T1000 (cell line): ENCODE measurements around the gene ATP8A2.

Experiments
- DNase-seq: peaks from one replicate; lab custom pipeline; 2025; ENCODE audit warnings: mixed read lengths; lab: John Stamatoyannopoulos, UW

Gene ATP8A2

DNA sequence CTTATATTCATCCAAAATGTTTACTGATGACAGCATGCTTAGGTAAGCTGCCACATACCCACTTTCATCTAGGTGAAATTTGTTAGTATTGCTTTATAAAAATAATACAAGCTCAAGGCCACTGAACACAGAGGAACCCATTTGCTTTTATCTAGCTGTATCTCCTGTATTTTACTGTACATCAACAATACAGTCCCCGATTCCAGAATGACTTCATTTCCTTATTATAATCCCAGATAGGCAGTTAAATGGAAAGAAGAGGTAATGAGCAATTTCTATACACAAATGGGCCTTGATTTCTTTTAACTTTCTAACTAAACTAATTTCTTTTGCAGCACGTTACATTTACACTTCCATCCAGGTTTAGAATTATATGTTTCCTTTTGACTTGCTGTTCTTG is 593.8 kb downstream of the ATP8A2 start:
- no peak for DNase-seq

DNA sequence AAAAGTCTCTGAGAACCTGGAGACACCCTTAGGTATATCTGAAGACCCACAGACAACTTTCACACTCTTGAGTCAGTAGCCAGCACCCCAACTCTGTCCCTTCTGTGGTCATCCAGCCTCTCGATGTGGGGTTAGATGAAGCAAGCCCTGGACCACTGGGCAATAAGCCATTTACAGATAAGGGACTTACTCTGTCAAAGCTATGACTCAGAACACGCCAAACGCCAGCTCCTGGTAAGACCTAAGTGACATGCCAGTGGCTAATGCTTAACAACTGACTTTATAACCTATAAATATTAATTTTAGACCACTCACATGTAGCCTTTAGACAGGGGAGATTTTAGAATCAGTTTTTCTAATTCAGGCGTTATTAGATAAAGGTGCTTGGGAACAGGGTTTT is 594.3 kb downstream of the ATP8A2 start:
- DNase-seq = no peak

DNA sequence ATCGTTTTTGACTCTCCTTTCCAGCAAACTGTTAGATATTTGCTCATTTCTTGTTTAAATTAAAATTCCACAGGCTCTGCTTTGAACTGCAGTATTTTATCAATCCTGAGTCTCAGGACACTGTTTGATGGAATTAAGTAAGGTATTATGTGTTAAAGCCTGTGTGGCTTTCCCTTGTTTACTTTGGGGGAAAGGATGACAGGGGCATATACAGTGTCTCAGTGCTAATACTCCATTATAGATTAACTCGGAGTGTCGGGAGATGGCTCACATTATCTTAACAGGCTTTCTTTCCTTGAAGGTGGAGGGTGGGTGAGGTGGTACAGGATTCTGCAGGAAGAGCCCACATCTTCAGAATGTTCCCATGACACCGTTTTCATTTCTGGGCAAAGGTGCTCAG is 595.4 kb downstream of the ATP8A2 start:
- DNase-seq = no peak

DNA sequence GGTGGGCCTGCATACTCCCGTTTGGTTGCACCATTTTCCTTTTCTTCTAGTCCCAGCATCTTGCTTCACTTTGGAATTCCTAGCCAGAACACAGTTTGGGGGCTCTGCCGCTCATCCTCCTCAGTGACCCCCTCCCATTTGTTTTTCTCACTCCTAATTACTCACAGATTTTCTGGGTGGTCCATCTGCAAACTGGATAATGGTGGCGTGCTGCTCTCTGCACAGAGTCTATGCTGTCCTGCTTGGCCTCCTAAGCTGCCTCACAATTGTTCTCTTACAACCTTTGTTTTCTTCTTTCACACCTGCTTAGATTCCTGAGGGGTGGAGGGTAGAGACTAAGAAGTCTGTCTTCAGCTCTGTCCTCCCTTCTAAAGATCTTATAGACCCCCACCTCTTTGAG is 599.3 kb downstream of the ATP8A2 start:
- DNase-seq = no peak

DNA sequence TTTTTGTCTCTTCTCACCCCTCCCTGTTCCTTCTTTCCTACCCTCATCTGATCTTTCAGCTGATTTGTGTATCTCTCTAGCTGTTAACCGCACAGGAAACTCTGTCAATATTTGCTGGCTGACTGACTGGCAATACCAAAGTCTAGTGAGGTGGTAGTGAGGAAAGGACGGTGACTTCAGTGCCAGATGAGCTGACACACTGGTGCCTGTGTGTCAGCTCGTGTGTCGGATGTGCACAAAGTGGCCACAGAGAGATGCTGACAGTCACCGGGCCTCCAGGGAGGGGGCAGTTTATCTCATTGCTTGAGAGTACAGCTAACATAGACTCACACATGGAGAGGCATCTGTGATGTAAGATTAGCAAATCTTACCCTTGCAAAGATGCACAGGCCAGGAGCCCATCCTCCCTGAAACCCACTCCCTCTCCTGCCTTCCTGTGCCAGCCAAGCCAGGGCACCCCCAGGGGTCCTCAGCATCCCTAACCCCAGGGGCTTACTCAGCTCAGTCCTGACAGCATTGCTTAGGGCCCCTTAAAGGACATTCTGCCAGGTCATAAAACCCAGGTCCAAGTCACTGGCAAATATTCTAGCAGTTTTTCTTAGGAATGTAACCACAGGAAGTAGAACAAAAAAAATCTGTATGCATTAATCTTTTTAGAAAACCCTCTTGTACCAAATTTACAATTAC is 599.8 kb downstream of the ATP8A2 start:
- DNase-seq = no peak

DNA sequence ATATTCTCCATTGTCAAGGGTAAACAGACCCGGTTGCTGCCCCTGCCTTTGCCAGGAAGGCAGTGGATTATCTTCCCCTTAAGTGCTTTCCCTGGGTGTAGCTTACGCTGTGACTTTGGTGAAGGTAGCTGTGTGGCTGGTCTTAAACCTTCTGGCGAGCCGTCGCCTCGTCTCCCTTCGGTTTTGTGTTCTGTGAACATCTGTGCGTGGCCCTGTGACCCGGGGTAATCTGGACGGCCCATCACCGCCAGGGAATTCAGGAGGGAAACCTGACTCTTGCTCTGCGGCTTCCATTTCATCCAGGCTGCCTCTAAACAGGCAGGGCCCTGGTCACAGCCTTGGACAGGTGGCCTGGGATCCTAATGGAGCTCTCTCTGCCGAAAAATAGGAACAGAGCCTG is 601.3 kb downstream of the ATP8A2 start:
- DNase-seq = no peak

DNA sequence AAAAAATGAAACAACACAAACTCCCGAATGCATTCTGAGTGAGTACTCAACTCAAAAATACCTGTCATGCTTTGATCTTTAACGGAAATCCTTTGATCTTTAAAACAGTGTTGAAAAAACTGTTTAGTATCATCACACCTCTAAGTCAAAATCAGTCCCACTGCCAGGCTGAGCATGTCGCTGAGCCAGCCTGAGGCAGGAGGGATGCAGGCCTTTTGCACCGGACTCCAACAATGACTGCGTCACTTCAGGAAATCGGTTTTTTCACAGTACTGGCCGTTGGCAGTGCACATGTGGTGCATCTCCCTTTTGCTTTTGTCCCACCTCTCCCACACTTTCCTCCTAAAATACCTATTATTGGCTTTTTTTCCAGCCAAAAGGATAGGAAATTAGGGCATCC is 601.8 kb downstream of the ATP8A2 start:
- no peak for DNase-seq

DNA sequence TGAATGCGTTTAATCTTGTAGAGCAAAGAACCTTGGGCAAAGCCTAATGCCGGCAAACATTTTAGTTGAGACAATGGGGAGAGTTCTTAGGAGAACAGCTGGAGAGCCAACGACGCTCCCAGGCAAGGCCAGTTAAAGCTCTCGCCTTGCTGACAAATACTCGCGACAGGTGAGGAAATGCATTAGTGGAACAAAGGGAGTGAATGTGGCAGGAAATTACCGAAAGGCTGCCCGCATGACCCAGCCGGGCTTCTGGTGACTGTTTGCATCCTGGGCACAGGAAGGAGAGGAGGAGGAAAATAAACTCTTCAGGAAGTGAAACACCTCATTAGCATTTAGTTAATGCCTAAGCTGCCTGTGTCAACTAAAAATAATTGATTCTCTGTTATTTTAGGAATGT is 605.4 kb downstream of the ATP8A2 start:
- no peak for DNase-seq

DNA sequence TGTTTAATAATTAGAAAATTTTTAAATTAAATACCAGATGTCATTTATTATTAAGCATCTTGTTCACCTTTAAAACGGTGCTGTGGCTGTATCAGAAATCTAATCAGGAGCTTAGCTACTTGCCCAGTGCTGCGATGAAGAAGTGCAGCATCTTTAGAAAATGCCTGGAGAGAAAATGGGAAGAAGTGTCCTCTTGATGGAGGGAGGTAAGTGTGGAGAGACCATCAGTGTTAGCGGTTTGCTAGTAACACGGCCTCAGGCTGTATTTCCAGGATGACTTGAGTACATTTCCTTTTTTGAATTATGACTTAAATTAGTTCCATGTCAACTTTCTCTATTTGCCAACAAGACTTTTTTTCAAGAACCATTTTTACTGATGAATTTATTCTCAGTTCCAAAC is 605.9 kb downstream of the ATP8A2 start:
- DNase-seq = no peak

DNA sequence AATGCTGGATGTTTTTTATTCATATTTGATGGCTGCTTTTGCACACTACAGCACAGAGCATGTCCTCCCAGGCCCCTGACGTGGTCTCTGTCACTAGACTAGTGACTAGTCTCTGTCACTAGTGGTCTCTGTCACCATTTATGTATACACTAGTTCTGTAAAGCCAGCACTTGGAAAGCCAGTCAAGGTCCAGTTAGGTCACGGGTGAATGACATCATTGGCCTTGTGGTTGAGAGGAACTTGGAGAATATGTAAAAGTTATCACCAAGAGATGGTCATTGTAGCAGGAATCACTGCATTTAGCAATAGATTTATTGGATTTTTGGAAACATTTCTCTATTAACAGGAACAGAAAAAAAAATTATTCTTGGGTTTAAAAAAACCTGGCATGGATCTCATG is 607.2 kb downstream of the ATP8A2 start:
- no peak for DNase-seq

DNA sequence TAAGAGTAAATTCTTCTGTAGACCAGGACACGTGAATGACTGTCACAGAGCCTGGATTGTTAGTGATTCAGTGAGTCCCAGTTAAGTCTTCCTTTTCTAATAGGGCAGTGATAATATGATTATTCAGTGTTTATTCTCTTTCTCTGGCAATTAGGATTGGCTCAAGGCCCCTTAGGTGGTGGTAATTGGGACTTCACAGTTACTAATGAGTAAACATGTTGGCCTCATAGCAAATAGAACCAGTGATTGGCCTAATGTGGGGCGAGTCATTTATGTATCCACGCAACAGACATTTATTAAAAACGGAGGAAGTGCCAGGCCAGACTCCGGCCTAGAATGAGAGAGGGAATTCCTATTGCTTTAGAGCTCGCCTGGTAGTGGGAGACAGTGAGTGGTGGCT is 607.6 kb downstream of the ATP8A2 start:
- no peak for DNase-seq

DNA sequence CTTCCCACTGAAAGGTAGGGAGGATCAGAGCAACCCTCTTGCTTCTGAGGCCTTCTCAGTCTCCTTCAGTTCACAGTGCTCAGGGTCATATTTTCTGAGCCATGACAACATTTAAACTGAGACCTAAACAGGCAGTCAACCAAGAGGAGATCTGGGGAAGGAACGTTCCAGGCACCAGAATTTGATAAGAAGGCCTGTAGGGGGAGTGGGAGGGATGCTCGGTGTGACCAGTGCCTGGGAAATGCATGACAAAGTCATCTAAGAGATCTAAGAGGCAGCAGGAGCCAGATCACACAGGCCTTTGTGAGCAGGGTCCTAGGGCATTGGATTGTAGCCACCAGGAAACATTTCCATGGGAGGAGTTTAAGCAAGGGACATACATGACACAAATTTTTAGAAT is 608.5 kb downstream of the ATP8A2 start:
- DNase-seq = no peak

DNA sequence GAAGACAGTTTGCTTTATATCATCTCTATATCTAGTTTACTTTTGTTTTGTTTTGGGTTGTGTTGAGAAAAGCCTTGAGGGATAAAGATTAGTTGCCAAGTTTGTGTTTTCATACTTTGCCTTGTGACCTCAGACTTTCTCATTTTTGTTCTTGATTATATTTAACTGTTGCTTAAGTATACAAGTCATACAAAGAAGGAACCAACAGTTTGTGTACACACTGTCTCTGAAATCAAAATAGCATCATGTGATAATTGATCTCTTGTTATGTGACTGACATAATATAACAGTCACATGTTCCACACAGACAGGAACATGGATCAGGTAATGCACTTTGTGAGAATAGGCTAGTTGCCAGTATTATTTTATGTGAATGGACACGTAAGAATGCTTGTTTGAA is 609.3 kb downstream of the ATP8A2 start:
- DNase-seq = no peak

DNA sequence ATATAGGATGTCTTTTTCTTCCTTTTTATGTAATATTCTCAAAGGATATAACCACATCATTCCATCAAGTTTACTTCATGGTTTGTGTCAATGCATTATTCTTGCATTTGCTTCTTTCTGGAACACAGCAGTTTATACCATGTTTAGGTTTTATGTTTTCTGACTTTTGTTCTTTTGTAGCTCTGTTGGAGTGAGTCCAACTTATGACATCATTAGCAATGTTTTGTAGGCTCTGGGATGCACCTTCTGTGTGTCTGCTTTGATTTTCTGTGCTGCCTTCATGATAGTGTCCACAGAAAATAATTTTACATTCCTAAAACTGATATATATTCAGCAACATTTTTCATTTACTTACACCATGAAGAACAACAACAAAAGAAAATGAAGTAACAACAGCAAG is 611.1 kb downstream of the ATP8A2 start:
- no peak for DNase-seq

DNA sequence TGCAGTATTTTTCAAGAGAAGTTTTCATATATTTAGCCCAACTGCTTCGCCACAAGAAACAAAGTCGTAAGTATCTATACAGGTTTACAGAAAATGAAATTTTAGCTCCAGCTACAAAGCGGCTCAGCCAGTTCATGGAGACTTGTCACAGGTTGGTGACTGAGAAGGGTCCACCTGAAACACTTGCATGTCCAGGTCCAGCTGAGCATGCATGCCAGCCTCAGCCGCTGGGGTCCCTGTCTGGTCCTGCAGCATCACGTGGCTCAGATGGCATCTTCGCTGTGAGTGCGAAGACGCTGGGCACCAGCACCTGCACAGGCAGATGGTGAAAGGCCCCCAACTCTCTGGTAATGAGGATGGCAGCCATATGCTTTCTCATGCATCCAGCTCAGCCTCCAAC is 616.2 kb downstream of the ATP8A2 start:
- no peak for DNase-seq

DNA sequence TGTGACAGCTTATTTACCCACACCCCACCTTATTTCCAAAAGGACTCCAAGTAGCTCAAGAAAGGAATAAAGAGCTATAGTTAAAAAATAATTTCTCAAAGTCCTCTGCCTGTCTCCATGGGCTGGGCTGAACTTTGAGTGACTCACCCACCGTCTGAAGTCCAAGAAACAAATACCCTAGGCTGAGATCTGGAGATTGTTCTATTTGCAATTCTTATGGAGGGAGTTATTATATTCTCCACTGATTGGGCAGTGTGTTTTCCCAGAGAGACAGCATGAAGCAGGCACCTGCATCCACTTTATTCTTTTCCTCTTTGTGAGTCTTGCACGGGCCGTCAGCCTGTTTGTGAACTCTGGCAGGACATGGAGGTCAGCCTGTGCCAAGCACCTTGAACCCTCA is 616.9 kb downstream of the ATP8A2 start:
- DNase-seq = no peak

DNA sequence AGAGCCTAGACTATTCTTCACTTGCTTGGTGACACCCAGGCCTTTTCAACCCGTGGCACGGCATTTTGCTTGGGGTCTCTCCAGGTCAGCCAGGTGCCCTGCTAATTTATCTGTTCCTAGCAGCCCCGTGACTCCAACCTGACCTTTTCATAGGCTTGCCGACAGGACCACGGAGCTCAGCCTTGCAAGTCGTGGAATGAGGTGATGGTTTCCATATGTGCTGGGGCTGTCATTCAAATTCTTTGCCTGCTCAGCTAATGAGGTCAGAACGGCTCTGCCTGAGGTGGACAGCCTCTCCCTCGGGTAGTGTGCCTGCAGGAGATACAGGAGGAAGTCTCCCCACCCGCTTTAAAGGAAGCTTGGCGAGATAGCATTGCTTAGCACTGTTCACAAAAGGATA is 619.0 kb downstream of the ATP8A2 start:
- DNase-seq = no peak

DNA sequence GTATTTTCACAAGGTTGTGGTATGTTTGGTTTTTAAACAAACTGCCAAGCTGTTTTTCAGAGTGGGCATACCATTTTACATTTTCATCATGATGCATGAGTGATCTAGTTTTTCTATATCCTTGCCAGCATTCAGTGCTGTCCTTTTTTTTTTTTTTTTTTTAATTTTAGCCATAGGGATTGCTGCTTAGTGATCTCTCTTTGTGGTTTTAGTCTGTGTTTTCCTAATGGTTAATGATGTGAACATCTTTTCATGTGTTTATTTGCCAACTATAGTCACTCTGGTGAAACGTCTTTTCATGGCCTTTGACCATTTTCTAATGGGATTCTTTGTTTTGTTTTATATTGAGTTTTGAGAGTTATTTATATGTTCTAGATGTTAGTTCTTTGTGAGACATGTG is 620.3 kb downstream of the ATP8A2 start:
- DNase-seq = no peak

DNA sequence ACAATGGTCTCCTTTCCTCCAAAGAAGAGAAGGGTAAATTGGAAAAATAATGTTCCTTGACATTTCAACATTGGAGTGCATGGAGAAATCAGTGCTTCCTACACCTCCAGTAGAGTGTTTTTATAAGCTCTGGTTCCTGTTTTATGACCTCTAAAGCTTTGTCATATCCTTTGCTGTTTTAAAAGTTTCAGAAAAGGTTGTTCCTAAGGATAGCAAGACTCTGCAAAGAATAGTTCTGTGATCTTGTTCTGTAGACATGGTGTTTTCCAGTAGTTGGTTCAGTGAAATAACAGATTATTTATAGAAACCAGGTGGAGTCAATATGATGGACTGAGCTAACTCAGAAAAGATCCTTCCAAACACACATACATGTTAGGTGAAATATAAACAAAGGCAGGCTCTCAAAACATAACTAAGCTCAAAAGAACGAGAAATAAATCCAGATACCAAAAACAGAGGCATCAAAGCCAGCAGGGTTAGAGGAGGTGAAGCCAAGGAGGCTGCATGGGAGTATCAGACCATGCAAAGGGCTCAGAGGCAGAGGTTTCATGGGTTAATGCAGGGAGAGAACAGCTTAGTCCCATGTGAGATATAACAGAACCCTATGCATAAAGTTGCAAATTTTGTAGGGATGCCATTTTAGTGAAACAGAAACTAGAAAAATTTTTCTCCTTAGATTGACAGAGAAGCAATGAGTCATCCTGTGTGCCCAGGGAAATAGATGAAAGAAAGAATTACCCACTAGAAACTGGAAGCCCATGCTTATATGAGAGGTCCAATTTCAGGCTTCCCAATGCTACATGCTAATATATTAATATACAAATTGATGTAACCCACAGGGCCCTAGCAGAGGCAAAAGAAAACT is 635.7 kb downstream of the ATP8A2 start:
- DNase-seq = no peak

DNA sequence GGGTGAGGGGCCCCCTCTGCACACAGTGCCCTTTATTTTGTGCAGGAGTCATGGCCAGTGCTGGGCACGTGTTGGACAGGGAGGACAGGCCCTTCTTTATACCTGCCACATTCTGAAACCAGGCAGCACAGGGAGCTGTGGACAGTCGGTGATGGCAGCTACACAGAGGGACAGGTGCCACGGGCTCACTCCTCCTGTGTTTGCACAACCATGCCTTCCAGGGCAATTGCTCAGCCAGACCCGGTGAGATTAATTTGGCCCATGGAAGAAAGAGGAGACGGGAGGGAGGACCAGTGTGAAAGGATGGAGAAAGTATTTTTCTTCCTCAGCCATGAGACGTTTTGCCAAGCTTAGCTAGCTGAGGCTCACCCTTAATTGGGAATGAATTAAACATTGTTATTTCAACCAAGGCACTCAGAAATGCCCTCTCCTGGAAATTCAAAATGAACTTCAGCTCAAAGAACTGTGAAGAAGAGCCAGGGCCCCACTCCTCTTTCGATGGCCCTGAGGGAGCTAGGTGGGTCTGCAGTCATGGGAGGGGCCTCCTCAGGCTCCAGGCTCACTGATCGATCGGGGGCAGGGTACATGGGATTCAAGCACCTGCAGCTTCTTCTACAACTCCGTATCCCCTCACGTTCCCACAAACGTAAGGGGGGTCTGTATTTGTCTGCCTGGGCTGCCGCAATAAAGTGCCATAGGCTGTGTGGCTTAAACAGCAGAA is 638.9 kb downstream of the ATP8A2 start:
- no peak for DNase-seq

DNA sequence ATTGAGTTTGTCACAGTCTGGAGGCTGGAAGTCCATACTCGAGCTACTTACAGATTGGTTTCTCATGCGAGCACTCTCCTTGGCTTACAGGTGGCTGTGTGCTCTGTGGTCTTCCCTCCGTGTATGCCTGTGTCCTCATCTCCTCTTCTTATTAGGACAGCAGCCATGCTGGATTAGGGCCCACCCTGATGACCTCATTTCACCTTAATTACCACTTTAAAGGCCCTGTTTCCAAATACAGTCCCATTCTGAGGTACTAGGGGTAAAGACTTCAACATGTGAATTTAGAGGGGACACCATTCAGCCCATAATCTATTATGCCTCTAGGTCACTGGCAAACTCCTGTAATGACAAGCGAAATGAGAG is 639.4 kb downstream of the ATP8A2 start:
- DNase-seq = no peak

DNA sequence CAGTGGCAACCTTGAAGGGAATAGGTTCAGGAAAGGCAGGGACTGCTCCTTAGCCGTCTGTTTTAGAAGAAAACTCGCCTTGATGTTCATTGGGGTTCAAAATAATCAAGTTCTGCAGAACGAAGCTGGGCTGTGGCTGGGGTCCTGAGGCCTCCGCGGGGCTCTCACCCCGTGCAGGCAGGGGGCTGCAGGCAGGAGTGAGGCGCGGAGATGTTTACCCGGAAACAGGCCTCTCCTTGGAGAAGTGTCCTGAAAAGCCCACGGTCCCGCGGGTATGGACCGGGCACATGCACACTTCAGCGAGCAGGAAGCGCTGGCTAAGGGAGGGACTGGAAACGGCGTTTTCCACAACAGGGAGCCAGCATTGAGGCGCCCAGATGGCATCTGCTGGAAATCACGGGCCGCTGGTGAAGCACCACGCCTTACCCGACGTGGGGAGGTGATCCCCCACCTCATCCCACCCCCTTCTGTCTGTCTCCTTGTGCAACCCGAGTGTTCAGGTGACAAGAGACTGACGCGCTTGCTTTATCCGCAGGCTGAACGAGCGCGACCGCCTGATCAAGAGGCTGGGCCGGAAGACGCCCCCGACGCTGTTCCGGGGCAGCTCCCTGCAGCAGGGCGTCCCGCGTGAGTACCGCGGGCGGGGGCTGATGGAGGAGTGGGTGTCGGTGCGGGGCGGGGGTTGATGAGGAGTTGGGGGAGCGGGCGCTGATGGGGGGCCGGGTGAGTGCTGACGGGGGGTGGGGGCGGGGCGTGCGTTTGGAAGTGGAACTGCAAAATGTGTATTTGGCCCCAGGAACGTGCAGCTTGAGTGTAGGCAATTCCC is 640.4 kb downstream of the ATP8A2 start:
- DNase-seq = no peak
